GM21528 (cell line): ENCODE results near the gene SEMA6A.
"Not testable (repeated sequence)": the region's sequence is repeated elsewhere in the genome, so short reads cannot be mapped to it uniquely, and the experiment has no call there.

Experiments
- ATAC-seq: cut with Tn5 transposase; IDR thresholded peaks from one replicate; pipeline ENCODE4 v1.9.1; 2021; ENCODE audit warnings: mild to moderate bottlenecking, moderate library complexity; ENCODE audit not compliant: unreplicated experiment, low FRiP score

The SEMA6A gene

DNA sequence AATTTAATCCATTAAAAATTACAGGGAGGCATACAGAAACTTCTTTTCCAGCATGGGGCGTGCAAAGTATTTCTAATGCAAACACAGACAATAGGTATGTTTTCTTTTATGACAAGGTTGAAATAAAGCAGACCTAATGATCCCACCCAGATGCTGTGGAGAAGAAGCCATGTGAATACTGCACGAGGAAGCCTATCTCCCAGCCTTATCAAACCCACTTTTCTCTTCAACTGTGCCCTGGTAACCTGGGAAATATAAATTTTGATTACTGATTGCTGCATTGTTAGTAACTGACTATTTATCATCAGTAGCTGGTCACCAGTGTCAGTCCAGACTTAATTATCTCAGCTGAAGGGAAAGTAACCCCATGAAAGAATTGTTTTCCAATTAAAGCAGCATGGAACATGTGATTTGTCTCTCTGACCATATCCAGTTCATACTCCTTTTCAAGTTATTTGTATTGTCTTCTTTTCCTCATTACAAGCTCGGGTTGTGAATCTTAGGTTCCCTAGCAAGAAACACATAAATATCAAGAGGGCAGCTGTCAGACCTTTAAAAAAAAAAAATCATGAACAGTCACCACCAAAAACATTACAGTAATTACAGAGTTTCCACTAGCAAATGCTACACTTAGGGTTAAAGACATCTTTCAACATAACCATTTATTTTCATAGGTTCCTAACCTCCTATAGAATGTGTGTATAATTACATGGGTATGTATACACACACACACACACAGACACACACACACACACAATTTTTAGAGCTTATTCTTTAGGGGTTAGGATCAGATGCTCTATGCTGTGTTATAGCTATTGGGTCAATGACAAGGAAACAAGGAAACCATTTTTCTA, 50.3 kb downstream of the SEMA6A start:
- no peak for ATAC-seq

DNA sequence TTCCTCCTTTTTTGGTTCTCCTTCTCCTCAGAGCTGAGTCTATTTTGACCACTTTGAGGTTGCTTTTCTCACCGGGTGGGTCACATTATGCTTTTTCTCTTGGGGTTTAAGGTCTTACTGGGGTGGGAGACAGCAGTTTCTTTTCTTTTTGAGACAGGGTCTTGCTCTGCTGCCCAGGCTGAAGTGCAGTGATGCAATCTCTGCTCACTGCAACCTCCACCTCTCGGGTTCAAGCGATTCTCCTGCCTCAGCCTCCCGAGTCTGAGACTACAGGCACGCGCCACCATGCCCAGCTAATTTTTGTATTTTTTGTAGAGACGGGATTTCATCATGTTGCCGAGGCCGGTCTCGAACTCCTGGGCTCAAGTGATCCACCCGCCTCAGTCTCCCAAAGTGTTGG, 51.4 kb downstream of the SEMA6A start:
- not testable (repeated sequence) for ATAC-seq

DNA sequence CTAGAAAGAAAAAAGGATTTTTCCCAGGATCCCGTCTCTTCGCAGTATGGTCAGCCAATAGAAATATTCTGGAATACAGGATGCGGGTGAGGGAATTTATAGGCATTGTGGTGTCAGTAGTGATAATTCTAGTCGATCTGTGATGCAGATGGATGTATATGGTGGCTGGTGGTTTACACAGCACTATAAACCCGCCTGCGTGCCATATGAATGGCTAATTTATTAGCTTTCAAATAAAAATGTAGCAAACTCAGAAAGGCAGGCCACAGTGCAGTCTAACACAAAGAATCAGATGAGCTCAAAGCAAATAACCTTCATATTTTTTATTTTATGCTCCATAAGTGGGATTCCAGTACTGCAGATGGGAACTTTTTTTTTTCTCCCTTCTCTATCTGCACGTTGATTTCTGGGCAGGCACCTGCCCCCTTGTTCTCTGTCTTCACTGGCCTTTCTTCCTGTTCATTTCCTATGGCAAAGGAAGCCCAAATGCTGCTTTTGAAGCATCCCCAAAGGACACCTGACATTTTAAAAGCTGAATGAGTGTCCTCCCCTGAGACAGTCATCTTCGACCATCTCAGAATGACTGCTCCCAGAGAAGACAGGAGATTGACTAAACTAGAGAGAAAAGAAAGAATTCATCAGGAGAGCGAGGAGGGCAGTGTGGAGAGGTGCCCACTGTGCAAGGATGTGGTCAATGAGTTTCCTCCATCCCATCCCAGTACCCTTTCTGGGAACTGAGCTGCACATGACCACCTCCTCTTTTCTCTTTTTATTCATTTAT, 52.1 kb downstream of the SEMA6A start:
- ATAC-seq = no peak

DNA sequence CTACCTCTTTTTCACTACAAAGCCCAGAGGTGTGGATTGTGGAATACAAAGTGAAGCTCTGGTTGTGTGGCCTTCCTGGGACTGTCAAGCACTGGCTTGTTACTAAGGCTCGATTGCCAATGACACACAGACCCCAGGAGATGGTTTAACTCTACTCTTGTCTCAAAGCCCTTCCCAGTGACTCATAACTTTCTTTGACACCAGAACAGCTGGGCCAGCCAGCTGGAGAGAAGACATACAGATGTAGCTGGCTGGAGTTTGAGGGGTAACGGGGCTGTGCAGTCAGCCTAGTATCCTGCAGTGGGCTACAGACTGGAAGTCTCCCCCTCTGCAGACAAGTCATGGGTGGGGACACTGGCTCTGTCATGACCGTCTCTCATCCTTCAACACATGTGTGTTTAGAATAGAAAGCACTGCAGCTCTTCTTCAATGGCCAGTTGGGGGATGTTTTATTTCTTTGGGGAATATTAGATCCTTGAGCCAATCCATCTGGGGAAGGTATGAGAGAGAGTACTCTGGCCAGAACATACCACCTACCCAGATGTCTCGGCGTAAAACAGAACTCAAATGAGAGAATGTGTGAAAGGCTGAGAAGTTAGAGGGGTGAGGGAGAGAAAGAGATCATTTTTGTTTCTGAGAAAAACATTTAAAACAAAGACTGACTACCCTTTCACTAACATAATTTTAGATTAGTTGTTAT, 53.3 kb downstream of the SEMA6A start:
- peak; percentile 55 for ATAC-seq

DNA sequence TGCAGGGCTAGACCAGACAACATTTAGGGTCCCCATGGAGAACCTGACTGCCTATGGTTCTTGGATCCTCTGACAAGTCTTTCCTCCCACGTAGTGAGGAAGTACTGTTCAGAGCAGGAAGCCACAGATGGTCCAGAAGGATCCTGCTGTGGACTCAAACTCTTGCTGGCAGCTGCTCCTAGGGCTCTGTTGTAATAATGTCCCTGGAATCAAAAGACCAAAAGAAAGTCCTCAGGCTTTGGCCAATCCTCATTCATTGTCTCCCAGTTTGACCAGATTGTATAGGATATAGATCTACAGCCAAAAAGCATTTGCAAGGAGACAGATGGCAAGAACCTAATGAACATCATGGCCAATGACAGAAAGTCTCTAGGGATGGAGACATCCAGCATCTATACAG, 53.9 kb downstream of the SEMA6A start:
- no peak for ATAC-seq

DNA sequence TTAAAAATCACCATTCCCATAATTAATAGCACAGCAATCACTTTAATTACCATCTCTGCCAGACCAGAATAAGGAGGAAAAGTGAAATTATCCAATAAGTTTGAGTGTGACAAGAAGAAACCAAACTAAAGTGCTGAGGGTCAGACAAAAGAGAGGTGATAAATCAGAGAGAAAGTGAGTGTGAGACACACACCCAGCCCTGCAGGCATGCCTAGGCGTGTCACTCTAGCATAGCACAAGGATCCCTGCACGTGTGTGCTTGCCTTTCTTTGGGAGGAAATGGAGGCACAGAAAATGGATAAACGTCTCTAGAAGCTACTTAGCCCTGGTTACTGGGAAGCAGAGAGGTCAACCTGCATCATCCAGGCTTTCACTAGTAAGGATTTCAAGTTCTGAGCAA, 56.2 kb downstream of the SEMA6A start:
- no peak for ATAC-seq

DNA sequence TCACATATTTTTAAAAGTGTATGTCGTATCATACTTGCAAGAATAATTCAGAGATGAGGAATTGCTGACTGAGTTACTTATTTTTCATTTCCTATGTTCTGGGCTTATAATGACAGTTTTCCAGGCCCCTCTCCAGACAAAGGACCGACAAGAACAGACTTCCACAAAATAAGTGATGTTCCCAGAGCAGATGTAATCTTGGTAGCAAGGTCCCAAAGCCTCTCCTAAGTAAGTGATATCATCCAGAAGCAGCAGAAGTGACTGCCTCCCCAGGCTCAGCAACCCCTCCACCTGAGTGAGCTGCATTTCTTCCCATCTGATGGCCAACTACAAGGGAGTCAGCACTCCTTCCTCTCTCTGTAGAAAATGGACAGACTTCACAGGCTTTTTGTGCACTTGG, 57.1 kb downstream of the SEMA6A start:
- ATAC-seq = no peak

DNA sequence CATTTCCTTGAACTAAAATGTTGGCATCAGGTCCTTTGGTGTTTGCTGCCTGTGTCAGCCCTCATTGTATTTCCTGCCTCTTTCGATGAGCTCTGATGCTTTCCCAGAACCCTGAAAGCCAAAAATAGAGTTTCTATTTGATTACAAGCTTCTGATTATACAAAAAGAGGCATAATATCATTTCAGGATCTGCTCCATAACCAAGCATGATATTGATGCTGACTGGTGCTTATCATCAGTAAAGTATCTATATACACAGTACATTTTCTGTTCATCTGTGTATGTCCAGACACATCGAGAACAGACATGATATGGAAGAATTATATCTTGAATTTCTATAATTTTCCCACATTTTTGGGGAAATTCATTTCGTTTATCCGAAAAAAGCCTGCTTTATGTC, 58.6 kb downstream of the SEMA6A start:
- no peak for ATAC-seq

DNA sequence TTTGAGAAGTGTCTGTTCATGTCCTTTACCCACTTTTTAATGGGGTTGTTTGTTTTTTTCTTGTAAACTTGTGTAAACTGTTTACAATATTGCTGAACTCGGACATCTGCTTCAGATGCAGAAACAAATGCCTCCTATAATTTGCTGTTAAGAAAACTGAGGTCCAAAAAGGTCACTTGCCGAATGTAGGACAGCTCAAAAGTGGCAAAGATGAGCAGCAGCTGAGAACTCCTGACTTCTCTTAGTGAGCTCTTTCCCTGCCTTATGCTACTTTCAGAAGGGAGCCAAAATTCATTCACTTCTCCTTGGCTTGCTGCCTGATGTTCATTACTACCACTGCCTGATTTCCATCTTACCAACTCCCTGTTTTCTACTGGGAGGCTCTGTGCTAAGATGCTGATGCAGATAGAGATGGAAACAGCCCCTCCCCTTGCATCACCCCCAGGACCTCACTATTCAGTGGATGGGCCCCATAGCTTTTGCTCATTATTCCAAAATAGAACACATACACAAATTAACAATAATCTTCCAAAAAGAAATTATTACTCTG, 60.1 kb downstream of the SEMA6A start:
- no peak for ATAC-seq

DNA sequence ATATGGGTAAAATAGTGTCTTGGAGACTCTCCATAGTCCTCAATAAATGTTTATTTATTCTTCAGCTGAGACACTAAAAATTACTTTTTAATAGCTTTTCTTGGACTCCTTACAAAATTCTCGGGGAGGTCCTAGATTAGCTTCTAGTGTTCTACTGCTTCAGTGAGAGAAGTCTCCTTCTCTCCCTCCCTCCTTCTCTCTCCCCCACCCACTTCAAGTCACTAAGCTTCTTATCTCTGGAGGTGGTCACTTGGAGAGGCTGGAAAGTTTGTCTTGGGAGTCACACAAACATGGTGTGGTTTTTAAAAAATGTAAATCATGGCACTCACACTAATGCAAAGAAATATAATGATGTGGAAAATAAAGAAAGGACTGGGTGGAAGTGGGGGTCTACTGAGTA, 64.1 kb downstream of the SEMA6A start:
- no peak for ATAC-seq

DNA sequence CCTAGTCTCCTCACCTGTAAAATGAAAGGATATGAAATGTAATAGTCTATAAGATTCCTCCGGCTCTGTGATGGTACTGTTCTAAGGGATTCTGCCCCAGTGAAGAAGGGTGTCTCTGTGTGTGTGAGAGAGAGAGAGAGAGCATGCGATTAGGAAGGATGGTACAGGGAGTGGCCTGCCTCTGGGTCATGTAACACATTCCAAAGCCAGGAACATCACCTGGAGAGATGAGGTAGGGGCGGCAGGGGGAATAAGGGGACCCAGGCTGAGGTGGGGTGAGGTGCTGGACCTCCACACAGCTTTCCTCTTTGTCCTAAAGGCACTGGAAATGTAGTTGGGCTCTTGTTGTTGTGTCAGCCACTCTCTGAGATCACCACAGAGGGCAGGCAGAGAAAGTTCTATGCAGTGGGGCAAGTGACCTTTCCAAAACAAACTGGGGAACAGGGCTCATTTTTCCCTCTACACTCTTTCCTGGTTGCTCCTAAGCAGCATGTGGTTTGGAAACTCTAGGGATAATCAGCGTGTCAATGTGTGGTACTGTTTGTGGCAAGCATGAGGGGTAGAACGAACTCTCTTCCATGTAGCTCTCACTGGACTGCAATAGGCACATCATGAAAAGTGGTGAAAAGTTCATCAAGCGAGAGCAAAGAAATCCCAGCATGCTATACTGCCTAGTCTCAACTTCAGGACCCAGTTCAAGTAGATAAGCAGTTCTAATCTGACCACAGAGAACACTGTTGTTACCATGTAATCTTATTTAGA, 65.0 kb downstream of the SEMA6A start:
- ATAC-seq = no peak

DNA sequence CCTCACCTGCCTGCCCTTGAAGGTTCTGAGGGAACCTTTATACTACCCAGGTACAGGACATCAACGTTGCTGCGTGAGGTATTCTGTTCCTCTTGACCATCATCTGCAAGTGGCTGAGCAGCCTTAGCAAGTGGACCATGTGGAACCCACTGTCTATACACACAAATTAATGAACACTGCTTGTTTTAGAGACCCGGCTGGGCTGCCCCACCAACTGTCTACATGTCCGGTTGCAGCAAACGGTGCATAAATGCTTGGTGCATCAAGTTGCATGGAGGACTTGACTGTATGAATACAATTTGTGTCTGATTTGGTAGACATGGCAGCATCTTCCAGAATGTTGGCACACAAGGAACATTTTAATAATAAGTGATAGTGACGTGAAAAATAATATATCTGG, 65.8 kb downstream of the SEMA6A start:
- no peak for ATAC-seq

DNA sequence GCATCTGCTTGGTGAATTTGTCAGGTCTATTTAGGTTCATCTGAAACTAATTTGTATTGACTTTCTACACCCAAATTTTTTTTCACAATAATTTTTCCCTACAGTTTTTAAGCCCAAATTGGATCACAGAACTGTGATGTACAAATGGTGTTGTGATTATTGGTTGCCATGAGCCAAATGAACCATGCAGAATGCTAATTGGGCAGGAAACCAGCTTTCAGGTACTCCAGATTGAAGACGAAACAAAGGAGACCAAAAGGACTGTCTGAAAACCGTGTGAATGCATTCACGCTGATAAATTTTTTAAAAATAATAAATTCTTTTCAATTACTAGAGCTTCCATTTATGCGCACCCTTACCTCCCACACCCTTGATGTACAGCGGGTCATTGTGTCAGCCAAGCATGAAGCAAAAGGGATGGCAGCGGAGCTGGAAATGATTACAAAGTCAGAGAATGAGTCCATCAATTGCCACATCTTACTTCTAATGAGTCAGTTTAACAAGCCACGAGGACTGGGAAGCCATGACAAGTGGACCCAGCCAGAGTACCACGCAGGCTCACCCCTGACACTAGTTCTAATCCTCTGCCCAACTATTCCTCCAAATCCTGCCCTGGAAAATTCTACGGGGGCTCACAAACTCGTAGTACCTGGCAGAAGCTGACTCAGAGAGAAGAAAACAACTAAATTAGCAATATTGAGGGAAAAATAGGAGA, 66.5 kb downstream of the SEMA6A start:
- no peak for ATAC-seq

DNA sequence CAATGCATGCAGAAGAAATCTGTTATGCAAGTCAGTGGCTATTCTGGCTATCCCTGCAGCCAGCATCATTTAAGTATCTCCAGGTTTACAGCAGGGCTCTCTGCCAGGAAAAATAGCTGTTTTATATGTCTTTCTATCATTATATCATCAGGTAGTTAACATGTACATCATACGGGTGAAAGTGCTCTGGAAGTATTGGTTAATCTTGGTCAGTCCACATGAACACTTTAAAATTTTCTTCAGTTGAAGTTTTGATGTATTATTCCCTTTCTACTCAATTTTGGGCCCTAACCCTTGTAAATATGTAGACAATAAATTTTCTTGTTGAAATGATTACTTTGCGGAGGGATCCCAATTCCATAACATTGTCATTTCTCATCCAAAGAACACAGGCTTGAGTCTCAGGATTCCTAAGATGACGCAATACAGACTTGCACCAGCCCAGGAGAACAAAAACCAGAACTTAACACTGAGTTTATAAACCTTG, 67.5 kb downstream of the SEMA6A start:
- no peak for ATAC-seq

DNA sequence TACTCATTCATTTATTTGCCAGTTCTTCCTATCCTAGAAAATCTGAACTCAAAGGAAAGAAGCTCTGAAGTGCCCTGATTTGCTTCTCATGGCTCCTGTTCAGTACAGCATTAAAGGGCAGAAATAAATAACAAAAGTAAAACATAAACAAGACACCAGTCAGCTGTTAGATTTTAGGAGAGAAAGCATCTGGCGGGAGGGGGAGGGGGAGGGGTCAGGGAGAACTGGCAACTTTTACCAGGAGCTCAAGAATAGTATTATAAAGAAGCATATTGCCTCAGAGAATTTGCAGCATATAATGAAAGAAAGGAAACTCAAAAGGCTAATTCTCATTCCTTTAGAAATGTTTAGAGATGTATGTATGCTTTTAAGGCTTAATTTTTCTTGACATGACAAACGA, 68.1 kb downstream of the SEMA6A start:
- no peak for ATAC-seq

DNA sequence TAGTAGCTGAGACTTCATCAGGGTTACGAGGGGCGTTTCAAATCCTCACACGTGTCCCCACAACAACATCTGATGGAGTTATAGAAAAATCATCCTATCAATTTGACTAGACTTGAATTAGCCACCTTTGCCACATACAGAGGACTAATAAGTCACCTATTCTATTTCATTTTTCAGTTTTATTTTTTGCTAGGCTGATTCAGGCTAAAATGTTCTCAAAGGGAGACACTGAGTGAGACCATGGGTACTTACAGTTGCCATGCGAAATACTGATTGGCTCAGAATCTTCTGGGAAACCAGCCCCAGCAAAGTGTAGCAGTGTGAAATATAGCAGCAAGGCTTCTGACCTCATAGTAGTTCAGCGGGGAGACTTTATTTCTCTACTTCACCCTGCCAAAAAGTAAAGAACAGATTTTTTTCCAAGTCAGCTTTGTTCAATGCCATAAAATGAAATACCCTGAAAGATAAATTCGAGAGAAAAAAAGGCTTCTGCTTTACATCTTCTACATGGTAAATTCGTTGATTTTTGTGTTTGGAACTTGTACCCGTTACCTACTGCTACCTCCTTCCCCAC, 69.9 kb downstream of the SEMA6A start:
- no peak for ATAC-seq

DNA sequence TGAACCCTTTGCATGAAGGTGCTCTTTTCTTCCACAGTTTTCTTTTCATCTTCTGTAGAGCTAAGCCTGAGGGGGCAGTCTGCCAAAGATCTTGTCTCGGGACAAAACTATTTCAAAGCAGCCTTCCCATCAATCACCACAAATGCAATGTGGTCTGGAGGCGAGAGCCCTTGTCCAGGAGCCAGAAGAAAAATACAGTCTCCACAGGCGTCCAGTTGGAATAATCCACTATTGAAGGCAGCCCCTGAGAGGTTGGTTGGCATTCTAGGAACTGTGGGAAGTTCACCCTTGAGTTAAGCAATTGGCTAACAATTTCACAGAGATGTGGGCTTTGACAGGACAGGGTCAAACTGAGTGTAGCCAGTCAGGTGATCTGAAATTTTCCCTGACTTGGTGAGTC, 72.0 kb downstream of the SEMA6A start:
- ATAC-seq = no peak

DNA sequence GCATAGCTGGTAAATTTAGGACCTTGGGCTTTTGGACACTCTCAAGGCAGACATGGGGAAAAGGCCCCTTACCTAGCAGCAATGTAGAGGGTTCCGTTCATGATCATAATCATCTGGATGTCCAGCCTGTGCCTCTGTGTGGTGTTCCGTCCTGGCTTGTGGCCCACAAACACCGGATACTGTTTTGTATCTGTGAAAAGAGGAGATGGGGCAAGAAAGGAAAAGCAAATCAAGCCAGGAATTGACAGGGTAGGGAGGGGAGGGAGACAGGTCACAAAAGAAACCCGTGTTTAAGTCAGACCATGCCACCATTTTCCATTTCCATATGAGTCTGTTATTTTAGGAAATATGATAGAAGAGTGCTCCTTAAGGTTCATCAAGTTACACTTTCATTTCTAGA, 72.5 kb downstream of the SEMA6A start:
- no peak for ATAC-seq

DNA sequence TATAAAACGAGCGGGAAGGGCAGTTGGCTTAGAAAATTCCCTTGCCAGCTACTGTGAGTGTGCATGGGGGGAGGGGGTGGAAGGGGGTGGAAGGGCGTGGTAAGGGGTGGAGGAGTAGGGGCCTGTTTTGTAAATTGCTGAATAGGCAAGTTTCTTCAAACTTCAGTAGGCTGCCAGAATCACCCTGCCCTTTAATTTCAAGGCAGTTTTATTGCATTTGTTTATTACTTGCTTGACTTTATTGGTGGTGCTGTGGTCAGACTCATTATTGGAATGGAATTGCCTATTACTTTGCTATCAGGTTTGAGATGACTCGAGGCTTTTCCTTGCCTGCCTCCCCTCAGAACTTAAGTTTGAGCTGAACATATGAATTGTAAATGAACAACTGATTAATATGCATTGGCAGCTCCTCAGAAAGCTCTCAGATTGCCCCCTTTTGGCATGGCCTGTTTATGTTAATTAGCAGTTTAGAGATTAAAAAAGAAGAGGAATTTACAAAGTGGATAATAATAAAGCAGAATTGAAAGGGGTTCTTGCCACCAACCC, 76.0 kb downstream of the SEMA6A start:
- ATAC-seq = no peak
